ENCODE measurements around the gene TOGARAM2.
"Not testable (repeated sequence)": the region's sequence is repeated elsewhere in the genome, so short reads cannot be mapped to it uniquely, and the experiment has no call there.

Gene TOGARAM2

DNA sequence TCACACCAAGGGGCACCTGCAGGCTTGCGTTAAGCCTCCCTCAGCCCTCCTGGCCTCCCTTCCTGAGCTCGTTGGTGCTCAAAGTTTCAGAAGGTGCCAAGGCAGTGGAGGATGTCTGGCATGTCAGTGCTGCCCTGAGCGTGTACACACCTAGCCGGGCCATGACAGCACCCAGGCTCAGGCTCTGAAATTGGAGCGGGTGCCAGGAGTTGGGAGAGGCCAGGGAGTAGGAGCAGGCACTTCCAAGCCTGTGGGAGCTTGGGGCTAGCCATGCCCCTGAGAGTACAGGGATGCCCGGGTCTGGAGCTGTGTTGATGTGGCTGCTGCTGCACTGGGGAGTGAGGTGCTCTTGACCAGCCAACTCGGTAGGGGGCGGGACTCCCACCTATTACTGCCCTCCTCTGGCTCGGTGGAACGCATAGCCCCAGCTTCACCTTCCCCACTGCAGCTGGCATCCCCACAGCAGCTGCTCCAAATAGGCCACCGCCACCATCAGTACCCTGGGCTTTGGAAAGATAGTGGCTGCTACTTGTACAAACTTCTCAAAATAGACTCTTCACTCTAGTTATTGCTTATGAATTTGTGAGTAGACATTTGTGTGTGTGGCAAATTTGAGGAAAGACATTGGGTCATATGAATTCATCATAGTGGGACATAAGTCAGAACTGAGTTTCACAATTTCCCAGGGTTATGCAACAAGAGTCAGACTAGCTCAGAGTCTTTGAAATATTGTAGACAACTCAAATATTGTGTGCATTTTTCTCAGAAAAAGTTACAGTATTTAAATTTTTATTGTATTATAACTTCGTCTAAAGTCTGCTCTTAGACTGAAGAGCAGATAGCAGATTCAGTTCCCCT is 100.0 kb downstream of the TOGARAM2 start:
- DNase-seq, result no peak

DNA sequence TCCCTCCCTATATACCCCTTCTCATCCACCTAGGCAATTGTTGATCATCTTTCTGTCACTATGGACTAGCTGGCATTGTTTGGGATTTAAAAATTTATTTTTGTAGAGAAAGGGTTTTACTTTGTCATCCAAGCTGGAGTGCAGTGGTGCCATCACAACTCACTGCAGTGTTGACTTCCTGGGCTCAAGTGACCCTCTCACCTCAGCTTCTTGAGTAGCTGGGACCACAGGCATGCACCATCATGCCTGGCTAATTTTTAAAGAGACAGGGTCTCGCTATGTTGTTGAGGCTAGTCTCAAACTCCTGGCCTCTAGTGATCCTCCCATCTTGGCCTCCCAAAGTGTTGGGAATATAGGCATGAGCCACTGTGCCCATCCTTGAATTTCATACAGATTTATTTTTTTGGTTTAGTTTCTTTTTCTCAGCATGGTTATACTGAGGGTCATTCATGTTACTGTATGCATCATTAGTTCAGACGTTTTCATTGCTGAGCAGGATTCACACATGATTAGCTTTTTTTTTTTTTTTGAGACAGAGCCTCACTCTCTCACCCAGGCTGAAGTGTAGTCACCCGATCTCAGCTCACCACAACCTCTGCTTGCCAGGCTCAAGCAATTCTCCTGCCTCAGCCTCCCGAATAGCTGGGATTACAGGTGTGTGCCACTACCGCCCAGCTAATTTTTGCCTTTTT is 101.9 kb downstream of the TOGARAM2 start:
- no peak for DNase-seq

DNA sequence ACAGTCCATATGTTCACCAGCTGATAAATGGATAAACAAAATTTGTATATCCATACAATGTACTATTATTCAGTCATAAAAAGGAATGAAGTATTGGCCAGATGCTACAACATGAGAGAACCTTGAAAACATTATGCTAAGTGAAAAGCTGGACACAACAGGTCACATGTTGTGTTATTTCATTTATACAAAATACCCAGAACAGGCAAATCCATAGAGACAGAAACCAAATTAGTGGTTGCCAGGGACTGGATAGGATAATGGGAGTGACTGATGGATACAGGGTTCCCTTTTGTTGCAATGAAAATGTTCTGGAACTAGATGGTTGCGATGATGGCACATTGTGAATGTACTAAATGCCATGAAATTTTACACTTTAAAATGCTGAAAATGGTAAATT is 103.5 kb downstream of the TOGARAM2 start:
- no peak for DNase-seq

DNA sequence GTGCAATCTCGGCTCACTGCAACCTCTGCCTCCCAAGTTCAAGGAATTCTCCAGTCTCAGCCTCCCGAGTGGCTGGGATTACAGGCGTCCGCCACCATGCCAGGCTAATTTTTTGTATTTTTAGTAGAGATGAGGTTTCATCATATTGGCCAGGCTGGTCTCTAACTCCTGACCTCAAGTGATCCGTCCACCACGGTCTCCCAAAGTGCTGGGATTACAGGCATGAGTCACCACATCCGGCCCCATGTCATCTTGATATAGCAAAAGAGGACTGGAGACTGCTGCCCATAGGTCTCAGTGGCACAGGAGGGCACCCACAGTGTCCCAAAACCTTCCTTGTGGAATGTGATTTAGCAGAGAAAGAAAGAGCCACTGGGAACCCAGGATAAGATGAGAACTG is 109.2 kb downstream of the TOGARAM2 start:
- DNase-seq, result not testable (repeated sequence)

DNA sequence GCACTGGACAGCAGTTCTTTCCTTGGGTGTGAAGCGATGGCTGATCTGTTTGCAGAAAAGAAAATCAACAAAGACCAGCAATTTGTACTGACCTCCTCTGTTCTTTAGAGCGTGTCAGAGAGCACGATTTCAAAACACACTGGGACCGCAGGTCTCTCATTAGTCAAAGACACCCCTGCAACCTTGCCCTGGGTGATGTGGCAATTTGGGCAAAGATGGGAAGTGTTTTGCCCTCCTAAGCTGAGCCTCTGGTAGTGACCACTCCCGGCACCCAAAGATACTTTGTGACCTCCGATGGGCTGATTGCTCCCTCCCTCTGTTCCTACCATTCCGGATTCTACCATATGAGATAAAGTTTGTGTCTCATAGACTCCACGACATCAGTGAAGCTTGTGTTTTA is 115.9 kb downstream of the TOGARAM2 start:
- DNase-seq, result no peak

DNA sequence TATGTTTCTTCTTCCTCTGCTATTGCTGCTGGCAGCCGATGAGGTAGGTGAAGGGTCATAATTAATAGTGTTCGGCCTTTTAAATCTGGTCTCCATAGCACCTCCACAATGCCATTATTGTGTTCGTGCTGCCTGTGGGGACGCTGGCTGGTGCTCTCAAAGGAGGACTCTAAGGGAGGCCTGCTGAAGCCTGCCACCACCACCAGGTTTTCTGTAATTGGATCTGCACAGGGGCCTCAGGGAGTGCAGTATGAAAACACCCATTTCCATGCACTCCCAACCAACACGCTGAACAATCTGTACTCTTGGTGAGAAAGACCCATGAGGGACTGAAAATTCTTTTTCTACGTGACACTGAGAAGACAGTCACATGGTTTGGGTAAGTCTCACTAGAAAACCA is 116.5 kb downstream of the TOGARAM2 start:
- no peak for DNase-seq

DNA sequence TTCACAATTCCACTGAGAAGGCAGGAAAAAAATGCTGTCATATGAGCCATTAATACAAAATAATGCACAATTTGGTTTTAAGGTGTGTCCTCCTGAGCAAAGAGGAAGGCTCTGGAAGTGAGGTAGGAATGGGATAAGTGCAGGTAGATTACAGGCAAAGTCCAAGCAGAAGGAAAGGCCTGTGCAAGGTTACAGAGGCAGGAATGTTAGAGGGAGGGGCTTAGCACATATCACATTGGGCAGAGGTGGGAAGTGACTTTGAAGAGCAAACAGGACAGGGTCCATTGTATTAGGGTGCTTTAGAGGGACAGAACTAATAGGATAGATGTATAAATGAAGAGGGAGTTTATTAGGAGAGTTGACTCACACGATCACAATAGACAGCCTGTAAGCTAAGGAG is 119.5 kb downstream of the TOGARAM2 start:
- no peak for DNase-seq
